MM.1S (cell line): ENCODE results near the gene GRM3.

Source experiments
- CTCF ChIP-seq: fragments of 300-600 bp; sonication (generic); IDR thresholded peaks from 2 replicates; pipeline ENCODE4 v1.5.1; 2016; ENCODE audit warnings: antibody characterized with exemption, low read length, mixed read lengths
- EZH2 ChIP-seq: fragments of 300-600 bp; sonication (generic); optimal IDR thresholded peaks from 2 replicates; pipeline ENCODE3; 2017; ENCODE audit warnings: low read depth, mild to moderate bottlenecking, antibody characterized with exemption, low read length, mixed read lengths

GRCh38 chr7:86784765-86785164, 141.1 kb downstream of the GRM3 start:
- TF ChIP-seq CTCF (no peak), EZH2 (no peak)
